ACC112 (cell line): Measurements from ENCODE around the gene LRRTM4.

Experiments used
- H2AFZ ChIP-seq: fragments of 200-600 bp; sonication (generic); one replicate; pipeline ENCODE4 v1.6.0; 2017; ENCODE audit warnings: antibody characterized with exemption, low read length; ENCODE audit not compliant: unreplicated experiment
- H3K27ac ChIP-seq: fragments of 200-600 bp; sonication (generic); 2 replicates; pipeline ENCODE4 v1.5.1; 2014; ENCODE audit warnings: low read depth, mild to moderate bottlenecking, antibody characterized with exemption, low read length, moderate library complexity
- H3K27me3 ChIP-seq: fragments of 200-600 bp; sonication (generic); 2 replicates; pipeline ENCODE4 v1.6.1; 2014; ENCODE audit warnings: mild to moderate bottlenecking, antibody characterized with exemption, low read length, moderate library complexity, mixed read lengths; ENCODE audit not compliant: insufficient read depth
- H3K36me3 ChIP-seq: fragments of 200-600 bp; sonication (generic); 2 replicates; pipeline ENCODE4 v1.6.1; 2016; ENCODE audit warnings: mild to moderate bottlenecking, antibody characterized with exemption, low read length, moderate library complexity, mixed read lengths; ENCODE audit not compliant: insufficient read depth
- H3K4me1 ChIP-seq: fragments of 200-600 bp; sonication (generic); one replicate; pipeline ENCODE4 v1.6.1; 2016; ENCODE audit warnings: low read length, mixed read lengths; ENCODE audit not compliant: insufficient read depth, unreplicated experiment, control insufficient read depth
- H3K4me3 ChIP-seq: fragments of 200-600 bp; sonication (generic); 2 replicates; pipeline ENCODE4 v1.5.1; 2014; ENCODE audit warnings: mild to moderate bottlenecking, low read depth, low read length
- H3K79me2 ChIP-seq: fragments of 200-600 bp; sonication (generic); one replicate; pipeline ENCODE4 v1.6.0; 2016; ENCODE audit warnings: low read length; ENCODE audit not compliant: control insufficient read depth, unreplicated experiment, insufficient read depth

The LRRTM4 gene

GRCh38 chr2:77521931-77522470 lies at the start of gene LRRTM4:
TSS of gene LRRTM4 (minus strand) at chr2:77522376.
- H3K36me3 ChIP-seq = no peaks in the 10 kb centered on the region
- H3K27me3 ChIP-seq = no peaks in the 10 kb centered on the region
- no peak within 1 kb of the TSS for H3K27ac ChIP-seq
- no peaks in the 10 kb centered on the region for H3K79me2 ChIP-seq
- H3K4me1 ChIP-seq = no peaks in the 10 kb centered on the region
- H2AFZ ChIP-seq = no peak within 1 kb of the TSS
- no peak within 1 kb of the TSS for H3K4me3 ChIP-seq

GRCh38 chr2:77571545-77571944 lies 49.4 kb upstream of the LRRTM4 start:
- H3K79me2 ChIP-seq = no peaks in the 10 kb centered on the region
- H3K36me3 ChIP-seq = no peaks in the 10 kb centered on the region
- no peaks in the 10 kb centered on the region for H3K4me1 ChIP-seq
- H3K4me3 ChIP-seq = no peak overlapping the region
- H3K27me3 ChIP-seq = no peaks in the 10 kb centered on the region
- H2AFZ ChIP-seq = no peak overlapping the region
- H3K27ac ChIP-seq = no peak overlapping the region

- H3K4me3 ChIP-seq = no peak overlapping the region
- no peak overlapping the region for H3K27ac ChIP-seq
- H3K79me2 ChIP-seq = no peaks in the 10 kb centered on the region
- no peaks in the 10 kb centered on the region for H3K27me3 ChIP-seq
- H3K36me3 ChIP-seq = no peaks in the 10 kb centered on the region
- no peaks in the 10 kb centered on the region for H3K4me1 ChIP-seq
- H2AFZ ChIP-seq = no peak overlapping the region
These were observed 45.5 kb upstream of the LRRTM4 start for GRCh38 chr2:77567723-77568122.

GRCh38 chr2:77566582-77566981 lies 44.4 kb upstream of the LRRTM4 start:
- Histone ChIP-seq H3K27ac (no peak overlapping the region), H3K79me2 (no peaks in the 10 kb centered on the region), H3K4me3 (no peak overlapping the region), H3K27me3 (no peaks in the 10 kb centered on the region), H3K36me3 (no peaks in the 10 kb centered on the region), H2AFZ (no peak overlapping the region), H3K4me1 (no peaks in the 10 kb centered on the region)

GRCh38 chr2:77566131-77566530 lies 44.0 kb upstream of the LRRTM4 start:
- no peaks in the 10 kb centered on the region for H3K27me3 ChIP-seq
- H3K4me3 ChIP-seq = no peak overlapping the region
- no peak overlapping the region for H3K27ac ChIP-seq
- no peak overlapping the region for H2AFZ ChIP-seq
- no peaks in the 10 kb centered on the region for H3K79me2 ChIP-seq
- H3K36me3 ChIP-seq = no peaks in the 10 kb centered on the region
- no peaks in the 10 kb centered on the region for H3K4me1 ChIP-seq

- no peaks in the 10 kb centered on the region for H3K27me3 ChIP-seq
- no peaks in the 10 kb centered on the region for H3K79me2 ChIP-seq
- no peaks in the 10 kb centered on the region for H3K36me3 ChIP-seq
- no peak overlapping the region for H2AFZ ChIP-seq
- H3K4me3 ChIP-seq = no peak overlapping the region
- no peak overlapping the region for H3K27ac ChIP-seq
- no peaks in the 10 kb centered on the region for H3K4me1 ChIP-seq
These were observed 30.8 kb upstream of the LRRTM4 start for GRCh38 chr2:77552956-77553355.

GRCh38 chr2:77538031-77538430 lies 15.9 kb upstream of the LRRTM4 start:
- H3K4me1 ChIP-seq = no peaks in the 10 kb centered on the region
- no peak overlapping the region for H2AFZ ChIP-seq
- no peak overlapping the region for H3K27ac ChIP-seq
- no peaks in the 10 kb centered on the region for H3K36me3 ChIP-seq
- H3K27me3 ChIP-seq = no peaks in the 10 kb centered on the region
- no peaks in the 10 kb centered on the region for H3K79me2 ChIP-seq
- H3K4me3 ChIP-seq = no peak overlapping the region

GRCh38 chr2:77522888-77523287 lies 712 bp upstream of the LRRTM4 start:
- Histone ChIP-seq H3K79me2 (no peaks in the 10 kb centered on the region), H3K4me3 (no peak overlapping the region), H3K36me3 (no peaks in the 10 kb centered on the region), H3K27ac (no peak overlapping the region), H3K27me3 (no peaks in the 10 kb centered on the region), H3K4me1 (no peaks in the 10 kb centered on the region), H2AFZ (no peak overlapping the region)

- Histone ChIP-seq H2AFZ (no peak overlapping the region), H3K27ac (no peak overlapping the region), H3K27me3 (no peaks in the 10 kb centered on the region), H3K4me1 (no peaks in the 10 kb centered on the region), H3K36me3 (no peaks in the 10 kb centered on the region), H3K4me3 (no peak overlapping the region), H3K79me2 (no peaks in the 10 kb centered on the region)
These were observed 656 bp downstream of the LRRTM4 start for GRCh38 chr2:77521548-77521891.

- Histone ChIP-seq H2AFZ (no peak overlapping the region), H3K36me3 (no peaks in the 10 kb centered on the region), H3K4me3 (no peak overlapping the region), H3K27ac (no peak overlapping the region), H3K27me3 (no peaks in the 10 kb centered on the region), H3K4me1 (no peaks in the 10 kb centered on the region), H3K79me2 (no peaks in the 10 kb centered on the region)
These were observed 1.3 kb downstream of the LRRTM4 start for GRCh38 chr2:77520641-77521547.

GRCh38 chr2:77519888-77520506 lies 2.2 kb downstream of the LRRTM4 start:
- H3K4me1 ChIP-seq = no peaks in the 10 kb centered on the region
- no peak overlapping the region for H3K27ac ChIP-seq
- no peak overlapping the region for H2AFZ ChIP-seq
- no peaks in the 10 kb centered on the region for H3K27me3 ChIP-seq
- no peak overlapping the region for H3K4me3 ChIP-seq
- H3K79me2 ChIP-seq = no peaks in the 10 kb centered on the region
- H3K36me3 ChIP-seq = no peaks in the 10 kb centered on the region
